ENCODE measurements around the gene MRPL58.
"Not testable (repeated sequence)": the region's sequence is repeated elsewhere in the genome, so short reads cannot be mapped to it uniquely, and the experiment has no call there.

Gene MRPL58

DNA sequence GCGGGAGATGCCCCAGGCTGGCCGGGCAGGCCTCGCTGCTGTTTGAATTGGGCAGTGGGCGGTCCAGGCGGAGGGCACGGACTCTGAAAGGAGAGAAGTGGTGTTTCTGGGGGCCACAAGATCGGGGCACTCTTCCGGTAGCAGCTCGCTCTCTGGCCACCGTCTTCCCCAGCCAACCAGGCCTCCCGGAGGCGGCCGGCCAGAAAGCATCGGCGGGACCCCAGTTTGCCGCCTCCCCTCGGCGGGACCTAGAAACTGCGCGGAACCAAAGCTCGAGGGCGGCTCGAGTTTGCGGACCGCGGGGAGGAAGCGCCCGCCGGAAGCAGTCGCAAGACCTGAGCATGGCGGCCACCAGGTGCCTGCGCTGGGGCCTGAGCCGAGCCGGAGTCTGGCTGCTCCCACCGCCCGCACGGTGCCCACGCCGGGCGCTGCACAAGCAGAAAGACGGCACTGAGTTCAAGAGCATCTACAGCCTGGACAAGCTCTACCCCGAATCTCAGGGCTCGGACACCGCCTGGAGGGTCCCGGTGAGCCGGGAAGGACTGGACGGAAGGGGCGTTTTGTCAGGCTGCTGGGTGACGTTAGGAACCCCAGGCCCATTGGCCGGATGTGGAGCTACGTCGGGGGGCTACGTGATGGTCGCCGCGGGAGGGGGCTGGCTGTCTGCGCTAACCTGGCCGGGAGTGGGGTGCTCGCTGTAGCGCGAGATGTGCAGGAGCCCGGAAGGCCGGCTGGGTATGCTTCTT lies at the start of gene MRPL58:
MRPL58 (plus strand) TSS at position 325 of the 746 bp plus-strand sequence; CDS start at position 342, 17 bp downstream.
- peak; percentile 87 for DNase-seq

DNA sequence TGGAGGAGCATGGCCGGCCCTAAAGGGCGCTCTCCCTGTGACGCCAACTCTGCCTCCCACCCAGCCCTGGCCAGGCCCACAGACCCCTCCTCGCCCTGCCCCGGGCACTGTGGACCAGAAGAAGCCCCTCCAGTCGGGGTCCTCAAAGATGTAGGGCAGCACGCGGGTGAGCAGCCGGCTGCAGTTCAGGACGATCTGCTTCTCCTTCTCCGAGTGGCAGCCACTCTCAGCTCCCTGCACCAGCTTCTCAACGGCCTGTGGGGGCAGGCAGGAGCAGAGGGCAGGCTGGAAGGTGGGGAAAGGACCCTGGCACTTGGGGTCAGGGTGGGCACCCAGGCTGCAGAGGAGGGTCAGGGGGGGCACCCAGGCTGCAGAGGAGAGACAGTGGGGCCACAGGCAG lies 48.8 kb upstream of the MRPL58 start:
- DNase-seq, result no peak

DNA sequence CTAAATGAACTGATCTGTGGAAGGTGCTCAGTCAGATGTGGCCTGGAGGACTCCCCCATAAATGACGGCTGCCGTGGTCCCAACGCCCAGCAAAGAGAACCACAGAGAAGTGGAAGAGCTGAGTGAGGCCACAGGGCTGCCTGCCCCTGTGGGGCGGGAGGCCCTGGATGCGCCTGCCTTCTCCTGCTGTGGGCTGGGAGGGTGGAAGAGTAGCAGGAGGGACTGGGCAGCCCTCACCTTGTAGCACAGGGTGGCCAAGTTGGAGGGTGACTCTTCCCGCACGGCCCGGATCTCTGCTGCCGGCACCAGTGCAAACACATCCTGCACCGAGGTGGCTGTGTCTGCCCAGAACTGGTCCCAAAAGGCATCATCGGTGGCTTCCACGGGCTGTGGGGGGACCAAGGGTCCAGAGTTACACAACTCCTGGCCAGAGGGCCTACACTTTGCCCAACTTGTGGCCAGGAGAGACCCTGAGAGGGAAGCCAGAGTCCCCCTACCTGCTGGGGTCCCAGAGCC lies 48.2 kb upstream of the MRPL58 start:
- no peak for DNase-seq

DNA sequence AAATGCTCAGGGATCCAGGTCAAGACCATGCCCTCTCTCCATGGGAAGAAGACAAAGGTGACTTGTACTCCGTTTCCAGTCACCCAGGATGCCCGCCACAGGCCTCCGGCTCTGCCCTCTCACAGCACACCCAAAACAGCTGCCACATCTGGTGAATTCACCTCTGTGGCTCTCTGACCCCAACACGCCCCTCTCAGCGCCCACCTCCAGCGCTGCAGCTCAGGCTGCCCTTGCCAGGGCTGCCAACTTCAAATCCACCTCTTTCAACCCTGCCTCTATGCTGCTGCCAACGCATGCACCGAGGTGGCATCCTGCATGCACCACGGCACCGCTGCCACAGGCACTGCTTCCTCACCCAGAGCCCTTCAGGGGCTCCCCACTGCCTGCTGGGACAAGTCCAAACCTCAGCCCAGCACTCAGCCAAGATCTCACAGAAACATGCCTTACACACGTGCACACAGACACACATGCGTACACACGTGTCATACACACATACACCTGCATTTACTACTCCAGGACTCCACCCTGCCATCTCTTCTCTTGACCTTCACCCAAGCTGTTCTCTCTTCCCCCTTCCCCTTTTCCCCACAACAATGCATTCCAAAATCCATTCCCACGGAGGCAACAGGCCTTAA lies 47.4 kb upstream of the MRPL58 start:
- no peak for DNase-seq

DNA sequence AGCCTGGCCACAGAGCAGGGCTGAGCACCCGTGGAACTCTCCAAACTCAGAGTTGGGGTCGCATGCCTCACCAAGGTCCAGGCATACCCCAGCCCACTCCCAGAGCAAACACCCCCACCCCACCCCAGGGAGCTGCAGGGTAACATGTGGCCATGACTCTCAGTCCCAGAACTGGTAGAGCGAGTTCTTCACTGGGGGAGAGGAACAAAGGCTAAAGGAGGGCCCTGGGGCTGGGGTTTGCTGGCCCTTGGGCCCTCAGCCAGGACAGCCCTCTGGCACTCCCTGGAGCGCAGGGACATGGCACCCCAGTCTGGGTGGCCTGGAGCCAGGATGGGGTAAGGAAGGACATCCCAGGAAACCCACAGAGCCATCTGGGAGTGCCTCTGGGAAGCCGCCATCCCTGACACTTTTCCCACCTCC lies 44.1 kb upstream of the MRPL58 start:
- no peak for DNase-seq

DNA sequence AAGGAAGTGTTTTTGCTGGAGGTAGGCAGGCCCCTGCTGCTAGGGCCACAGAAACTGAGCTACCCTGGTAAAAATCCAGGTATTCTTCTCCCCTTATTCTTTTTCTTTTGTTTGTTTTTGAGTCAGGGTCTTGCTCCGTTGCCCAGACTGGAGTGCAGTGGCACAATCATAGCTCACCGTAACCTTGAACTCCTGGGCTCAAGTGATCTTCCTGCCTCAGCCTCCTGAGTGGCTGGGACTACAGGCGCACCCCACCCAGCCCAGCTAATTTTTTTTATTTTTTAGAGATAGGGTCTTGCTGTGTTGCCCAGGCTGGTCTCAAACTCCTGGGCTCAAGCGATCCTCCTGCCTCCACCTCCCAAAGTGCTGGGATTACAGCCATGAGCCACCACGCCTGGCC lies 43.0 kb upstream of the MRPL58 start:
- not testable (repeated sequence) for DNase-seq

DNA sequence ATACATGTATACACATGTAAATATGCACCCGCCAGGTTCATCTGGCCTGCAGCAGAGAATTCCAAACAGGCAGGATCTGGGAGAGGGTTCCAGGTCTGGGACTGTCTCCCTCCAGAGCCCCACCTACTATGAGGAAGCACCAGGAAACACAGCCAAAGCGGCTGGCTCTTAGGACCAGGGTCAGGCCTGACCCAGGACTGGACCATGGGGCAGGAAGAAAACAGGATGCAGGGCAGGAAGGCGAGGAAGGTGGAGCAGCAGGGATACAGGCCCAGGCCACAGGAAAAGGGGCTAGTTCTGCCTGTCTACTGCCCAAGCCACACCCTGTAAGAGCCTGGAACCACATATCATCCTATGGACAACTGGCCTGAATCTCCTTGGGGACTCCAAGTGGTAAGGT lies 42.1 kb upstream of the MRPL58 start:
- DNase-seq, result no peak

DNA sequence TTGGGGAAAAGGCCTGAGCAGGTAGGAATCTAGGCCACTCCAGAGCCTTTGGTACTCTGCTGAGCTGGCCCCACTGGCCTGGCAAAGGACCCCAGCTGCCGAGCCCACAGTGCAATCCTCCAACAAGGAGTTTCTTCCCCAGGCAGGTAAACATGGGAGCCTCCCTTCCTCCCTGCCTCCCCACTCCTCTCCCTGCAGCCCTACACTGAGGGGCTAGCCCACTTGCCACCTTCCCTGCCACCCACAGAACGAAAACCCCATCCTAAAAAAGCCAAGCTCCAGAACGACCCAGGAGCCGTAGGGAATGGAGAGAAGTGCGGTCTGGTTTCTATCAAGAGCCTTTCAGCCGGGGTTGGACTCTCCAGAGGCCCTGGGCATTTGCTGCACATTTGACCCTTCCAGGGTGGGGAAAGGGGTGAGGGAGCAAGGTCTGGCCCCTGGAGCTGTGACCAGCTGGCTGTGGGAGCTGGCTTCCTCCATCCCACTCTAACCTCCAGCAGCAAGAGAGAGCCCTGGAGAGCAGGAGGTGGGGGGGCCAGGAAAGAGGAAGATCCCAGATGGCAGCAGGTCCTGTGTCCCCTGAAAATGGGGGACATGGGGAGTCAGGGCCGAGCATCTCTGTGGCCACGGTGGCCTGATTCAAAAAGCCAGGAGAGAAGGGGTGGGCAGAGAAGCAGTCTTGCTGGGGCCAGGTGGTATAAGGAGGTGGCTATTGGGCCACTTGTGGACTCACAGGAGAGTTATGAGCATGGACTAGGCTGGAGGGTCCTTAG lies 41.2 kb upstream of the MRPL58 start:
- DNase-seq, result no peak

DNA sequence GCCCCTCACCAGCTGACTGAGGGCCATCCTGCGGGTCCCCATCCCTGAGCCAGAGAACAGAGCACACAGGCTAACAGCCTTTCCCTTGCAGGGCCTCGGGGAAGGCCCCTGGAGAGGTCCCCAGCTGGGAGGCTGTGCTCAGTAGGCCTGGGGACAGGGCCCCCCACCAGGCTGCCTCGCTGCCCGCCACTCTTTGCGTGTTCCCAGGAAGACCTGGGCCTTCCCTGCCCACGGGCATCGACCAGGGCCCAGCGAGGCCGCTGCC lies 40.7 kb upstream of the MRPL58 start:
- no peak for DNase-seq

DNA sequence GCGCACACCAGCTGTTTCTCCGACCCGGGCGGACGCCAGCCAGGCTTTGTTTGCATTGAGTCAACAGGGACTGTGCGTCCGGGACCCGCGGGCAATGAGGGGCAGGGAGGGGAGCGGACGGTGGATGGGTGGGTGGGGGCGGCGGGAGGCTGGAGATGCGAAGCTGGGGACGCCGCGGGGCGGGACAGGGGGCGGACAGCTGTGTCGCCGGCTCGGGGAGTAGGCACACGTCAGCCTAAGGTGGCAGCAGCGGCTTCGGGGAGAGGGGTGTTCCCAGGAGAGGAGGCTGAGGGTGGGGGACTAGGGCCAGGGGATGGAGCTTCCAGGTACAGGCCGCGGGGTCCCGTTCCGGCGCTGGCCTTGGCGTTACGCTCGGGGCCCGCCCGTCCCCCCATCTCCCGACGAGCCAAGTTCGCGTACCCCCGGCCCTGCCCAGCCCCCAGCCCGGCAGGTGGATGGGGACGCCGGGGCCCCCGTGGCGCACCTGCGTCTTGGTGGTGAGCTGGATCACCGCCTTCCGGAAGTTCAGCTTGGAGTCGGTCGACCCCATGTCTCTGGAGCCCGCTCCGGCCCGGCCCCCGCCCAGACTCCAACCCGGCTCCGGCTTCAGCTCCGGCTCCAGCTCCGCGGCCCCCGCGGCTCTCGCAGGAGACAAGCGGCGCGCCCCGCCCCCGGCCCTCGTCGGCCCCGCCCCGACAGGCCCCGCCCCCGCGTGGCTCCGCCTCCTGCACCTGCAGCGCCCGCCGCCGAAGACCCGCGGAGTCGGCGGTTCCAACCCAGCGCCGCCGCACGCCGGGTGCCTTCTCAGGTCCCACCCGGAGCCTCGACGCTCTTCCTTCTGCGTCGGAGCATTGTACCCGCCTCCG lies 40.1 kb upstream of the MRPL58 start, which contains the start of gene HID1:
HID1 (minus strand) TSS at position 653 of the 866 bp plus-strand sequence; CDS start at position 550, 103 bp downstream.
- peak; percentile 80 for DNase-seq

DNA sequence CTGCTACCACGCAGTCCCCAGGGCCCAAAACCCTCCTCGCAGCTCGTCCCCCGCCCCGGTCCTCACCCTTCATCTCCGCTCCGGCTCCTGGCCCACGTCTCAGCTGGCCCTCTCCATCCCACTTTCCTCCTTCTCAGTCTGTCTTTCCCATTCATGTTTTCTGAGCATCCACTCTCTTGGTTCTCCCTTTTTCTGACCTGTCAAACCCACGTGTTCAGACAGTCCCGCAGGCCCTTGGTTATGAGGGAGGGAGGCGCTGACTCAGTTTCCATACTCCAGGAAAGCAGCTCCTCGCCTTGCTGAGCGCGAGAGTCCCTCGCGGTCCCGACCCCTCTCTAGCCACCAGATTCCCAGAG lies 39.5 kb upstream of the MRPL58 start:
- DNase-seq, result no peak

DNA sequence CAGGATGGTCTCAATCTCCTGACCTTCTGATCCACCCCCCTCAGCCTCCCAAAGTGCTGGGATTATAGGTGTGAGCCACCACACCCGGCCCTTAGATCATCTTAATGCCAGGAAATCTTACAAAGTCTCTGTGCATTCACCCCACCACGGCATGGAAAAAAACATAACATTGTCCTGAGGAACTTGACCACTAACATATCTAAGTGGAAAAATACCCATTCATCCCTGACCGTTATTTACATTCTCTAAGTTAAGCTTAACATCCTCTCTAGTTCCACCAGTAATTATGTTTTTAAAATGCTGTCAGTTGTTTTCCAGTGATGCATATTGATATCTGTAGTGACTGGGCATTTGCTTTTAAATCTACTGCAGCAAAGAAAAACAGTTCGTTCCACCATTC lies 36.5 kb upstream of the MRPL58 start:
- no peak for DNase-seq

DNA sequence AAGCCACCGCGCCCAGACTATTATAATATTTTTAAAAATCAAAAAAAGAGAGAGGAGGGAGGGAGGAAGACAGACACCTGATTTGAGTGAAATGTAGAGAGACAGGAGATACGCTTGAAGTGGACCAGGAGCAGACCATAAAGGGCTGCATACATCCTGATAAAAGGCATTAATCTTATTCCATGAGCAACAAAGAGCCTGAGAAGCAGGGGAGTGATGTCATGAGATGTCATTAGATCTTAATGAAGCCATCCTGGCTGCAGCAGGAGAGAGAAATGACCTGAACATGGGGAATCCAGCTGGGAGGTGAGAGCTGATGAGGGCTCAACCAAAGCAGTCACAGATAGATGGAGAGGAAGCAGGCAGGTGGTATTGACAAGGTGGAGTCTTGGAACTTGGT lies 34.7 kb upstream of the MRPL58 start:
- DNase-seq, result no peak

DNA sequence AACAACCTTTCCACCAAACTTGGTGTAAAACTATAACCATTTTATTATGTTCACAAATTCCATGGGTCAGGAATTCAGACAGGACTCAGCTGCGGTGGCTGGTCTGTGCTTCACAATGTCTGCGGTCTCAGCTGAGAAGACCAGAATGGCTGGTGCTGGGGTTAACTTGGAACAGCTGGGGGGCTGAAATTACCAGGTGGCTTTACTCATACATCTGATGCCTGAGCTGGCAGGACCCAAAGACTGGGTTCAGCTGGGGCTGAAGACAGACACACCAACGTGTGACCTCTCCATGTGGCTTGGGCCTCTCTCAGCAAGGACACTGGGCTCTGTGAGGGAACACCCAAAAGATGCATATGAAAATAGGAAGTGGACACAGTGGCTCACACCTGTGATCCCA lies 34.2 kb upstream of the MRPL58 start:
- no peak for DNase-seq

DNA sequence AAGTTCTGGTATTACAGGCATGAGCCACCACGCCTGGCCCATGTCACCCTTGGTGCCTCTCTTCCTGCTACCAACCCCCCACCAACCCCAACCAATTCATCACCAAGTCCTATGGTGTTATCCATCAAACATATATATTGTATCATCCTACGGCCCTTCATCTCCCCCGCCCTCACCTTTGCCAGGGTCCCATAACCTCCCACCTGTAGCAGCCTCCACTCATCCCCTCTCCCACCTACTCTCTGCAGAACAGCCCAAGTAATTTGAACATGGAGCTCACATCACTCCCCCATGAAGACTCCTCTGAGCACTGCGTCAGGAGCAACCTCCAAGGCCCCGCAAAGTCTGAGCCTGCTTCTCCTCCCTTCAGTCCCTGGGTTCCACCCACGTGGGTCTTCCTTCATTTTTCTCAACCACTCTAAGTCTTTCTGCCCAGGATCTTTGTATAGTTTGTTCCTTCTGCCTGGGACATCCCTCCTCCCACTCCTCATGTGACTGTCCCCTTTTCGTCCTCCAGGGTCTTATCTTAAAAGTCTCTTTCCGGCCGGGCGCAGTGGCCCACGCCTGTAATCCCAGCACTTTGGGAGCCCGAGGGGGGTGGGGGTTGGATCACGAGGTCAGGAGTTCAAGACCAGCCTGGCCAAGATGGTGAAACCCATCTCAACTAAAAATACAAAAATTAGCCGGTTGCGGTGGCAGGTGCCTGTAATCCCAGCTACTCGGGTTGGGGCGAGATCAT lies 32.9 kb upstream of the MRPL58 start:
- DNase-seq, result no peak

DNA sequence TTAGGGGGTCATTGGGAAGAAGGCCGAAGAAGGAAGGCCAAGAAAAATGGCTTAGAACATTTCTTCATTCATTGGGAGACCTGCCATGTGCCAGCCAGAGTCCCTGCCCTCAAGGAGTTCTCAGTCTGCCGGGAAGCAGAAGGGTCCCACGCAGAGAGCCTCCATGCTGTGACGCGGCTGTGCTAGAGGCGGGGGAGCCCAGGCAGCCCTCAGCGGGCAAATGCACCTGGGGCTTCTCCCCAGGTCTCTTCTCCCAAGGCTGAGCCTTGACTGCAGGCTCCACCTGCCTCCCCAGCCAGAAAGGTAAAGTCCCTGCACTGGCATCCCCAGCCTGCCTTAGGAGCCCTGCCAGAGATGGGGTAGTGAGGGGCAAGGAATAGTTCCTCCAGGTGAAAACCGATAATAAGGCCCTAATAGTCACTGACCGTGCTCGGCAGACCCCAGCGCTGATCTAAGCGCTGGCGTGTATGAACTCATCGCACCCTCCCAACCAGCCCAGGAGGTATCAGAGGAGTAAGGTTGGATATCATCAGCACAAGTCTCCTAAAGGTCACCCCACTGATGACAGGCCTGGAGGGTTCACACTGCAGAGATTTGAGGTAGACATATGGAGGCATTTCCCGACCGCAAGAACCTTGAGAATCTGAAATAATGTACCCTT lies 31.0 kb upstream of the MRPL58 start:
- no peak for DNase-seq

DNA sequence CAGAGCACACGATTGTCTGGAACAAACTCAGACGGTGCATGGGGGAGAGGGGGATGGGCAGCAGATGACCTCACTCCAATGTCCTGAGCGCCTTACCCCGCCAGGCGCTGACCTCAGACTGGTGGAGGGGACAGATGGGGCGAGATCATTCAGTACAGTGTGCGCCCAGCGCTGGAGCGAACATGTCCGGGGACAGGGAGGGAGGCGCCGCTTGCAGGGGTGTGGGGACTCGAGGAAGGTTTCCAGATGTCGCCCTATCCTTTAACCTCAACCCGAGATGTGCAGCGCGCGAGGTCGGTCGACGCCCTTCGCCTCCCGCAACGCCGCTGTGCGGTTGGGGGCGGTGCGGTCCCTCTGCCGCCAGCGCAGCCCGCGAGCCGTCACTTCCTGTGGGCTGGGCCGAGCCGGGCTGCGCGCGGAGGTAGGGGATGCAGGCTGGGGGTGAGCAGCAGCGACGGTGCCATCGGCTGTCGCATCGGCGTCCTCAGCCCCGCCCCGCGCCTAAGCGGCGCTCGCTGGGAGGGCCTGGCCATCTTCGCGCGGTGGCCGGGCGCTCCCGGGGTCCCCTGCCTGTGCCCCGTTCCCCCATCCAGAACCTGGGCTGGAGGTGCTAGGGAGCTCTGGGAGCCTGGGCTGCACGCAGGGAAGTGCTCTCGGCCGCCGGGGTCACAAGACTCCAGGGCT lies 30.3 kb upstream of the MRPL58 start:
- peak; percentile 83 for DNase-seq

DNA sequence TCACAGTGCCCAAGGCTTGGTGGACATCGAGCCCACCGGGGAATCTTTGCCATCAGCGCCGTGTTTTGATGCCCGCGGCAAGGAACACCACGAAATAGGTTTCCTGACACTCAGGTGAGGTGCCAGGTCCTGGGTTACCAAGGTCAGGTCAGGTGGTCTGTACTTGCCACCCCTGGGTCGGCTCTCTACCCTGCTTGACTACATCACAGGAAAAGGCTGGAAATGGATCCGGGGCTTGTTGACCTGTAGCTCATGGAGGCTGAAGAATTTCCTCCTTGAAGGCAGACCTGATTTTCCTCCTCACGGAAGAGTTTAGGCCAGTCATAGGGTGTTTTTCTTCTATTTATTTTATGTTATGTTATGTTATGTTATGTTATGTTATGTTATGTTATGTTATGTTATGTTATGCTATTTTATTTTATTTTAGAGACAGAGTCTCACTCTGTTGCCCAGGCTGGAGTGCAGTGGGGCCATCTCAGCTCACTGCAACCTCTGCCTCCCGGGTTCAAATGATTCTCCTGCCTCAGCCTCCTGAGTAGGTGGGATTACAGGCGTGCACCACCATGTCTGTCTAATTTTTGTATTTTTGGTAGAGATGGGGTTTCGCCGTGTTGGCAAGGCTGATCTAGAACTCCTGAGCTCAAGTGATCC lies 29.7 kb upstream of the MRPL58 start:
- not testable (repeated sequence) for DNase-seq

DNA sequence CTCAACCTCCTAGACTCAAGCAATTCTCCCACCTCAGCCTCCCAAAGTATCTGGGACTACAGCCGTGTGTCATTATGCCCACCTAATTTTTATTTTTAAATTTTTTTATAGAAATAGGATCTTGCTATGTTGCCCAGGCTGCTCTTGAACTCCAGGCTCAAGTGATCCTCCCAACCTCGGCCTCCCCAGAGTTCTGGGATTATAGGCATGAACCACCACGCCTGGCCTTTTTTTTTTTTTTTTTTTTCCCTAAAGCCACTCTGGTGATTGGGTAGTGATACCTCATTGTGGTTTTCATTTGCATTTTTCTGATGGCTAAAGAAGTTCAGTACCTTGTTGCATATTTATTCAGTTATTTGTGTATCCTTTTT lies 26.3 kb upstream of the MRPL58 start:
- DNase-seq, result no peak

DNA sequence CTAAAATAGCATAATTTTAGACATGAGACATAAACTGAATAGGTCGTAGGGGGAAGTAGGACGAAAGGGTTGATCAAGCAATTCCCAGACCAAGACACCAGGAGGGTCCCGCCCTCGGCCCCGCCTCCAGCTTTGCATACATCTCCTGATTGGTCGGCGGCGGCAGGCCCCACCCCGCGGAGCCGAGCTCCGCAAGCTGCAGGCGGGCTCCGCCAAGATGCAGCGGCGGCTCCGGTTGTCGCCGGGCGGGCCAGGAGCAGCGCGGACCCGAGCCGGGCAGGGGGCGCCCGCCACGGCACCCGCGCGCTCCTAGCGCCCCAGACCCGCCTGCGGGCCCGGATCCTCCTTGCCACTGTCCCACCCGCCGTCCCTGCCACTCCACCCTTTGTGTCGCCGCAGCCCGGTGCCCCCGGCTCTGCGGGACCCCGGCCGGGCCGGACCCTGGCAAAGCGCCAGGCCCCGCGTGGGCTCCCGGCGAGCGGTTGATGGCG lies 25.0 kb upstream of the MRPL58 start, which contains the start of gene CDR2L:
CDR2L (plus strand) TSS at position 215 of the 491 bp plus-strand sequence. CDS start 412 bp downstream, outside the sequence.
- DNase-seq, result peak; percentile 95

All from NCI-H1436 (cell line).